SK-N-SH (cell line): ENCODE data around the gene UBE2N. TPM values are rescaled to one million over a fixed set of nuclear protein-coding genes. Genes with fewer than 3 reads are reported as not detected.

ENCODE experiments used
- CTCF ChIA-PET: fragments of 300-600, 350-600 bp; formaldehyde crosslinking; extraction: SDS; loops from one replicate; lab custom pipeline; 2021; lab: Yijun Ruan, JAX
- POLR2A ChIA-PET: fragments of 350-600 bp; sonication (Branson Sonifier 250); formaldehyde crosslinking; extraction: SDS; loops from one replicate; lab custom pipeline; 2020; ENCODE audit warnings: antibody characterized with exemption, inconsistent platforms; lab: Yijun Ruan, JAX
- DNase-seq: peaks from one replicate; pipeline ENCODE4 v3.0.0; 2012
- H2AFZ ChIP-seq: fragments of 200-600 bp; sonication (generic); 2 replicates; pipeline ENCODE4 v1.8.1; 2016; ENCODE audit warnings: antibody characterized with exemption, mild to moderate bottlenecking, low read depth
- H3F3A ChIP-seq: fragments of 200-600 bp; sonication (generic); replicated peaks from 2 replicates; pipeline ENCODE3; 2016; ENCODE audit warnings: antibody characterized with exemption, mild to moderate bottlenecking; ENCODE audit not compliant: insufficient read depth
- H3K27ac ChIP-seq, 2 experiments: fragments of 200-500 bp in 1 of 2; fragments of 200-600 bp in 1 of 2; sonication (Bioruptor generic) in 1 of 2; sonication (generic), shearing (Covaris generic) in 1 of 2; 2 replicates each; pipeline versions ENCODE4 v1.5.1 to v1.6.1; 2014 to 2016; ENCODE audit warnings: low read depth in 2 of 2, inconsistent platforms in 1 of 2, low read length in 1 of 2, mild to moderate bottlenecking in 1 of 2, mixed read lengths in 1 of 2
- H3K27me3 ChIP-seq: fragments of 200-600 bp; sonication (generic), shearing (Covaris generic); 2 replicates; pipeline ENCODE4 v1.6.1; 2016; ENCODE audit warnings: mixed run types; ENCODE audit not compliant: insufficient read depth
- H3K36me3 ChIP-seq, 2 experiments: fragments of 200-500 bp in 1 of 2; fragments of 200-600 bp in 1 of 2; sonication (Bioruptor generic) in 1 of 2; sonication (generic) in 1 of 2; replicated peaks in 1 of 2; 2 replicates each; pipeline versions ENCODE3 to v1.5.1; 2014 to 2016; ENCODE audit warnings: low read length in 1 of 2, mild to moderate bottlenecking in 1 of 2; ENCODE audit not compliant: insufficient read depth in 2 of 2, control insufficient read depth in 1 of 2
- H3K4me1 ChIP-seq, 2 experiments: fragments of 200-500 bp in 1 of 2; fragments of 200-600 bp in 1 of 2; sonication (Bioruptor generic) in 1 of 2; sonication (generic), shearing (Covaris generic) in 1 of 2; 2 replicates each; pipeline versions ENCODE4 v1.5.1 to v1.6.1; 2014 to 2016; ENCODE audit warnings: low read depth in 1 of 2, low read length in 1 of 2, mixed run types in 1 of 2; ENCODE audit not compliant: insufficient read depth in 2 of 2, control insufficient read depth in 1 of 2
- H3K4me2 ChIP-seq: fragments of 200-600 bp; sonication (generic), shearing (Covaris generic); 2 replicates; pipeline ENCODE4 v1.6.1; 2017; ENCODE audit warnings: mixed run types
- H3K4me3 ChIP-seq, 2 experiments: fragments of 200-500 bp in 1 of 2; fragments of 200-600 bp in 1 of 2; sonication (Bioruptor generic) in 1 of 2; sonication (generic), shearing (Covaris generic) in 1 of 2; 2 replicates each; pipeline versions ENCODE4 v1.5.1 to v1.8.1; 2014 to 2016; ENCODE audit warnings: low read depth in 2 of 2, inconsistent platforms in 1 of 2, low read length in 1 of 2, mild to moderate bottlenecking in 1 of 2, mixed read lengths in 1 of 2, moderate library complexity in 1 of 2
- H3K79me2 ChIP-seq: fragments of 200-600 bp; sonication (generic); 2 replicates; pipeline ENCODE4 v1.8.1; 2017; ENCODE audit warnings: mild to moderate bottlenecking; ENCODE audit not compliant: insufficient read depth
- H3K9ac ChIP-seq: fragments of 200-600 bp; sonication (generic); 2 replicates; pipeline ENCODE4 v1.6.1; 2017; ENCODE audit warnings: mixed run types
- H3K9me2 ChIP-seq: fragments of 200-600 bp; sonication (generic); 2 replicates; pipeline ENCODE4 v1.6.1; 2017; ENCODE audit warnings: mixed run types
- H3K9me3 ChIP-seq: fragments of 200-600 bp; sonication (generic); 2 replicates; pipeline ENCODE4 v1.6.1; 2017; ENCODE audit warnings: mixed run types, mild to moderate bottlenecking, moderate library complexity
- H4K20me1 ChIP-seq: fragments of 200-600 bp; sonication (generic); 2 replicates; pipeline ENCODE4 v1.6.1; 2017; ENCODE audit warnings: mild to moderate bottlenecking, mixed run types; ENCODE audit not compliant: insufficient read depth
- CHD2 ChIP-seq: fragments of 150-350 bp; IDR thresholded peaks from 2 replicates; pipeline ENCODE4 v1.6.1; 2018; ENCODE audit warnings: low read length; ENCODE audit not compliant: partially characterized antibody
- EP300 ChIP-seq, 2 experiments: IDR thresholded peaks; 2 replicates each; pipeline versions ENCODE4 v1.4.0 to v1.6.1; 2012; ENCODE audit warnings: borderline replicate concordance in 1 of 2, low read depth in 1 of 2, low read length in 1 of 2
- FOSL2 ChIP-seq: IDR thresholded peaks from 2 replicates; pipeline ENCODE4 v1.4.0; 2012; ENCODE audit warnings: low read depth, mild to moderate bottlenecking, moderate library complexity, borderline replicate concordance
- GATA2 ChIP-seq: sonication (generic); formaldehyde crosslinking; IDR thresholded peaks from 2 replicates; pipeline ENCODE4 v1.5.0; 2020; ENCODE audit warnings: mild to moderate bottlenecking, missing genetic modification reagents
- MXI1 ChIP-seq: IDR thresholded peaks from 2 replicates; pipeline ENCODE4 v1.6.1; 2012; ENCODE audit warnings: mild to moderate bottlenecking, low read depth, low read length, improper control_type of control experiment
- NFIC ChIP-seq: IDR thresholded peaks from 2 replicates; pipeline ENCODE4 v1.4.0; 2012; ENCODE audit warnings: borderline replicate concordance
- POLR2AphosphoS5 ChIP-seq: IDR thresholded peaks from 2 replicates; pipeline ENCODE4 v1.6.1; 2012; ENCODE audit warnings: low read depth, low read length
- TEAD4 ChIP-seq: IDR thresholded peaks from 2 replicates; pipeline ENCODE4 v1.4.0; 2012; ENCODE audit warnings: mild to moderate bottlenecking, borderline replicate concordance; ENCODE audit not compliant: insufficient read depth
- YY1 ChIP-seq: IDR thresholded peaks from 2 replicates; pipeline ENCODE4 v1.4.0; 2012; ENCODE audit warnings: low read depth, mild to moderate bottlenecking
- WGBS: methylation state at CpG from one replicate; pipeline ENCODE4 v1.1.6; 2017; ENCODE audit warnings: low lambda C conversion rate; 5-methylcytosine and 5-hydroxymethylcytosine counted together
- polyA plus RNA-seq, 3 experiments: library from polyadenylated mRNA; depleted of rRNA; stranded (reverse); fragments of >200 nt; gene quantifications; 2 replicates each; pipeline ENCODE4 v1.2.3, GENCODE V29; 2012
- TF ChIP-seq, protein P1 (sequence below): fragments of 150-350 bp; IDR thresholded peaks from 2 replicates; pipeline ENCODE4 v1.6.1; 2017; ENCODE audit warnings: antibody characterized with exemption, low read length, low read depth, borderline replicate concordance
- TF ChIP-seq, protein P2 (sequence below): fragments of 150-350 bp; IDR thresholded peaks from 2 replicates; pipeline ENCODE4 v1.6.1; 2016; ENCODE audit warnings: mild to moderate bottlenecking, low read depth, low read length
- TF ChIP-seq, protein P3 (sequence below): IDR thresholded peaks from 2 replicates; pipeline ENCODE4; 2012
- TF ChIP-seq, protein P4 (sequence below): IDR thresholded peaks from 2 replicates; pipeline ENCODE4 v1.6.1; 2012; ENCODE audit warnings: mild to moderate bottlenecking, low read depth, low read length, moderate library complexity

Gene UBE2N
- polyA plus RNA-seq, 1 of the 3 experiments (the other 2 are of a cell fraction), result 102 TPM

DNA sequence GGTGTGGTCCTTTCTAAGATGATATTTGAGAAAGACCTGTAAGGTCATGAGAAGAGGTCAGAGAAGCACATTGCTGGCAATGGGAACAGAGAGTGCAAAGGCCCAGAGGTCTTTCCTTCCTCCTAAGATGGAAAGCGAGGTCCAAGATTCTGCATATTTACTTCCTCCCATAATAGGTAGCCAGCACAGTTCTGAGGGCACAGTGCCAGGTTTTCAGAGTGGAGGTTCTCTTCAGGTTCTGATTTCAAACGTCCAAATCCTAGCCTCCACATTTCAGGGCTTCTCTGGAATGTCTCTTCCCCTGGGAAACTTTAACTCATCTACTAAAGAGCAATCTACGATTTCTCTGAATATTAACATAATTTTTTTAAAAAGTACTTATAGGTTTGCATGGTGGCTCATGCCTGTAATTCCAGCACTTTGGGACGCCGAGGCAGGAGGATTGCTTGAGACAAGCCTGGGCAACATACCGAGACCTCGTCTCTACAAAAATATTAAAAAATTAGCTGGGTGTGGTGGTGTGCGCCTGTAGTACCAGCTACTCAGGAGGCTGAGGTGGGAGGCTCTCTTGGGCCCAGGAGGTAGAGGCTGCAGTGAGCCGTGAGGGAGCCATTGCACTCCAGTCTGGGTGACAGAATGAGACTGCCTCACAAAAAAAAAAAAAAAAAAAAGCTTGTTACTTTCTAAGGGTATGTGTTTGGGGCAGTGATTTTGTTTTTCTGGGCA lies 25.0 kb upstream of the UBE2N start (continued):
- TF ChIP-seq, protein P1, sequence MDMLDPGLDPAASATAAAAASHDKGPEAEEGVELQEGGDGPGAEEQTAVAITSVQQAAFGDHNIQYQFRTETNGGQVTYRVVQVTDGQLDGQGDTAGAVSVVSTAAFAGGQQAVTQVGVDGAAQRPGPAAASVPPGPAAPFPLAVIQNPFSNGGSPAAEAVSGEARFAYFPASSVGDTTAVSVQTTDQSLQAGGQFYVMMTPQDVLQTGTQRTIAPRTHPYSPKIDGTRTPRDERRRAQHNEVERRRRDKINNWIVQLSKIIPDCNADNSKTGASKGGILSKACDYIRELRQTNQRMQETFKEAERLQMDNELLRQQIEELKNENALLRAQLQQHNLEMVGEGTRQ, result no peak
- TF ChIP-seq EP300 (IDR thresholded peaks at IDR 0.05; ENCODE audit: borderline replicate concordance in 1 of 2, low read depth in 1 of 2, low read length in 1 of 2) (no peak), TEAD4 (no peak), MXI1 (no peak), YY1 (no peak), CHD2 (no peak), NFIC (no peak), FOSL2 (no peak)

DNA sequence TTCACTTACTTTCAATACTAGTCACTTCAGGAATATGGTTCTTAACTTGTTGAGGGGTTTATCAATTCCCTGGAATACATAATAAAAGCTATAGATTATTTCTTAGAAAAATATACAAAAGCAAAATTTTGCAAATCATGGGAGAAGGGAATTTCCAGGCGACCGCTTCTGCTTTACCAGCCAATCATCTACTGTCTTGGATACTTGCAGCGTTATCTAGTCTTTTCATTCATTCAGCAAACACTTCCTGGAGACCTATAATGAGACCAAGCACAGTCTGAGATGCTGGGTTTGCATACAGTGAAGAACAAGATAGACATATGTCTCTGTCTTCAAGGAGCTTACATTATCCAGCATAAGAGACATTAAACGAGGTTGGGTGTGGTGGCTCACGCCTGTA lies 24.1 kb upstream of the UBE2N start:
- TF ChIP-seq CHD2, result no peak
- TF ChIP-seq, protein P2, sequence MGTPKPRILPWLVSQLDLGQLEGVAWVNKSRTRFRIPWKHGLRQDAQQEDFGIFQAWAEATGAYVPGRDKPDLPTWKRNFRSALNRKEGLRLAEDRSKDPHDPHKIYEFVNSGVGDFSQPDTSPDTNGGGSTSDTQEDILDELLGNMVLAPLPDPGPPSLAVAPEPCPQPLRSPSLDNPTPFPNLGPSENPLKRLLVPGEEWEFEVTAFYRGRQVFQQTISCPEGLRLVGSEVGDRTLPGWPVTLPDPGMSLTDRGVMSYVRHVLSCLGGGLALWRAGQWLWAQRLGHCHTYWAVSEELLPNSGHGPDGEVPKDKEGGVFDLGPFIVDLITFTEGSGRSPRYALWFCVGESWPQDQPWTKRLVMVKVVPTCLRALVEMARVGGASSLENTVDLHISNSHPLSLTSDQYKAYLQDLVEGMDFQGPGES, result no peak
- WGBS, result 93% methylated on average over 5 of the region's 5 CpGs
- Histone ChIP-seq H3K4me3 (no peak overlapping the region), H3K9me3 (no peaks in the 10 kb centered on the region), H3K27me3 (no peaks in the 10 kb centered on the region), H3K79me2 (peaks cover 35% of the 10 kb centered on the region), H4K20me1 (peaks cover 5% of the 10 kb centered on the region; the same call in 1 of the 2 replicates), H2AFZ (no peak overlapping the region), H3K4me2 (no peak overlapping the region), H3K9me2 (no peaks in the 10 kb centered on the region), H3K9ac (no peak overlapping the region), H3K4me1 (peaks cover 5% of the 10 kb centered on the region in 2 experiments; a peak in 2 of 4 replicates), H3K36me3 (peaks cover 4 to 11% of the 10 kb centered on the region in 2 experiments), H3K27ac (no peak overlapping the region), H3F3A (no peaks in the 10 kb centered on the region)
- DNase-seq, result no peak
- ChIA-PET POLR2A (interaction anchor here (0.8 kb wide), 1 partner anchor 748 kb away, joined by 3 read pairs; no protein-coding TSS in a partner anchor), CTCF (interaction anchor here (1.4 kb wide), 1 partner anchor 636 kb away, joined by 4 read pairs; no protein-coding TSS in a partner anchor)

DNA sequence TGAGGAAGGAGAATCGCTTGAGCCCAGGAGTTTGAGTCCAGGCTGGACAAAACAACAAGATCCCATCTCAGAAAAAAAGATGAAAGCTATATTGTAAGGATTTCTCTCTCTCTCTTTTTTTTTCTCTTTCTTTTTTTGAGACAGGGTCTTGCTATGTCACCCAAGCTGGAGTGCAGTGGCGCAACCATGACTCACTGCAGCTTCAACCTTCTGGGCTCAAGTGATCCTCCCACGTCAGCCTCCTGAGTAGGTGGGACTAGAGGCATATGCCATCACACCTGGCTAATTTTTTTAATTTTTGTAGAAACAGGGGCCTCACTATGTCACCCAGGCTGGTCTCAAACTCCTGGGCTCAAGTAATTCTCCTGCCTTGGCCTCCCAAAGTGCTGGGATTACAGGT lies 19.8 kb upstream of the UBE2N start:
- DNase-seq, result no peak
- Histone ChIP-seq H3K9me2 (no peaks in the 10 kb centered on the region), H3F3A (no peaks in the 10 kb centered on the region), H4K20me1 (no peaks in the 10 kb centered on the region), H3K4me1 (no peaks in the 10 kb centered on the region), H3K79me2 (no peaks in the 10 kb centered on the region), H3K36me3 (no peaks in the 10 kb centered on the region), H2AFZ (no peak overlapping the region), H3K4me3 (no peak overlapping the region), H3K27me3 (no peaks in the 10 kb centered on the region), H3K27ac (no peak overlapping the region), H3K4me2 (no peak overlapping the region), H3K9ac (no peak overlapping the region), H3K9me3 (no peaks in the 10 kb centered on the region)
- CTCF ChIA-PET, result no interaction called here
- 91% methylated on average over 3 of the region's 3 CpGs for WGBS
- POLR2A ChIA-PET, result no interaction called here
- TF ChIP-seq, protein P2, result no peak
- TF ChIP-seq, protein P3, sequence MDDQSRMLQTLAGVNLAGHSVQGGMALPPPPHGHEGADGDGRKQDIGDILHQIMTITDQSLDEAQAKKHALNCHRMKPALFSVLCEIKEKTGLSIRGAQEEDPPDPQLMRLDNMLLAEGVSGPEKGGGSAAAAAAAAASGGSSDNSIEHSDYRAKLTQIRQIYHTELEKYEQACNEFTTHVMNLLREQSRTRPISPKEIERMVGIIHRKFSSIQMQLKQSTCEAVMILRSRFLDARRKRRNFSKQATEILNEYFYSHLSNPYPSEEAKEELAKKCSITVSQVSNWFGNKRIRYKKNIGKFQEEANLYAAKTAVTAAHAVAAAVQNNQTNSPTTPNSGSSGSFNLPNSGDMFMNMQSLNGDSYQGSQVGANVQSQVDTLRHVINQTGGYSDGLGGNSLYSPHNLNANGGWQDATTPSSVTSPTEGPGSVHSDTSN, result no peak
- TF ChIP-seq MXI1 (no peak), GATA2 (CRISPR knock-in tag) (no peak), POLR2AphosphoS5 (no peak)
- TF ChIP-seq, protein P4, sequence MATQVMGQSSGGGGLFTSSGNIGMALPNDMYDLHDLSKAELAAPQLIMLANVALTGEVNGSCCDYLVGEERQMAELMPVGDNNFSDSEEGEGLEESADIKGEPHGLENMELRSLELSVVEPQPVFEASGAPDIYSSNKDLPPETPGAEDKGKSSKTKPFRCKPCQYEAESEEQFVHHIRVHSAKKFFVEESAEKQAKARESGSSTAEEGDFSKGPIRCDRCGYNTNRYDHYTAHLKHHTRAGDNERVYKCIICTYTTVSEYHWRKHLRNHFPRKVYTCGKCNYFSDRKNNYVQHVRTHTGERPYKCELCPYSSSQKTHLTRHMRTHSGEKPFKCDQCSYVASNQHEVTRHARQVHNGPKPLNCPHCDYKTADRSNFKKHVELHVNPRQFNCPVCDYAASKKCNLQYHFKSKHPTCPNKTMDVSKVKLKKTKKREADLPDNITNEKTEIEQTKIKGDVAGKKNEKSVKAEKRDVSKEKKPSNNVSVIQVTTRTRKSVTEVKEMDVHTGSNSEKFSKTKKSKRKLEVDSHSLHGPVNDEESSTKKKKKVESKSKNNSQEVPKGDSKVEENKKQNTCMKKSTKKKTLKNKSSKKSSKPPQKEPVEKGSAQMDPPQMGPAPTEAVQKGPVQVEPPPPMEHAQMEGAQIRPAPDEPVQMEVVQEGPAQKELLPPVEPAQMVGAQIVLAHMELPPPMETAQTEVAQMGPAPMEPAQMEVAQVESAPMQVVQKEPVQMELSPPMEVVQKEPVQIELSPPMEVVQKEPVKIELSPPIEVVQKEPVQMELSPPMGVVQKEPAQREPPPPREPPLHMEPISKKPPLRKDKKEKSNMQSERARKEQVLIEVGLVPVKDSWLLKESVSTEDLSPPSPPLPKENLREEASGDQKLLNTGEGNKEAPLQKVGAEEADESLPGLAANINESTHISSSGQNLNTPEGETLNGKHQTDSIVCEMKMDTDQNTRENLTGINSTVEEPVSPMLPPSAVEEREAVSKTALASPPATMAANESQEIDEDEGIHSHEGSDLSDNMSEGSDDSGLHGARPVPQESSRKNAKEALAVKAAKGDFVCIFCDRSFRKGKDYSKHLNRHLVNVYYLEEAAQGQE, result no peak
